Bronchial epithelial cell (primary cell): ENCODE measurements around the gene PPCS. TPM values are rescaled to one million over a fixed set of nuclear protein-coding genes. Genes with fewer than 3 reads are reported as not detected.
A peak's percentile ranks its signal among the peaks of the same experiment; 100 is the strongest.

Experiments
- DNase-seq: peaks from one replicate; pipeline ENCODE4 v3.0.0-alpha.2; 2010; ENCODE audit warnings: low read depth
- FAIRE-seq: peaks from 2 replicates; lab custom pipeline; 2011; peaks lifted over from hg19 to GRCh38; lab: Jason Lieb, UNC
- H3K27me3 ChIP-seq: 2 replicates; pipeline ENCODE4 v1.5.1; 2011; ENCODE audit warnings: low read length; ENCODE audit not compliant: control insufficient read depth, insufficient read depth
- H3K36me3 ChIP-seq: 2 replicates; pipeline ENCODE4 v1.5.1; 2011; ENCODE audit warnings: low read length; ENCODE audit not compliant: control insufficient read depth, insufficient read depth
- H3K4me3 ChIP-seq: 2 replicates; pipeline ENCODE4 v1.5.1; 2011; ENCODE audit warnings: mild to moderate bottlenecking, low read depth, low read length, control low read depth
- CTCF ChIP-seq: IDR thresholded peaks from 2 replicates; pipeline ENCODE4 v1.5.1; 2011; ENCODE audit warnings: mild to moderate bottlenecking, moderate library complexity, low read length, control low read depth, inconsistent platforms; ENCODE audit not compliant: insufficient read depth, severe bottlenecking
- total RNA-seq: library from RNA; depleted of rRNA; stranded (reverse); fragments of >200 nt; gene quantifications from 2 replicates; pipeline ENCODE4 v1.2.1, GENCODE V29; 2014

PPCS gene
- total RNA-seq, 1 donor from 2014 or later = 34.8 TPM

- DNase-seq (no peak), FAIRE-seq (no peak)
- H3K27me3 ChIP-seq = peaks cover 5% of the 10 kb centered on the region
- no peaks in the 10 kb centered on the region for H3K36me3 ChIP-seq
- no peak overlapping the region for H3K4me3 ChIP-seq
- TF ChIP-seq CTCF = no peak
Observed at GRCh38 chr1:42420121-42420520, 36.2 kb upstream of the PPCS start.

- Histone ChIP-seq H3K36me3 (no peaks in the 10 kb centered on the region), H3K27me3 (peaks cover 1% of the 10 kb centered on the region), H3K4me3 (no peak overlapping the region)
- FAIRE-seq (no peak), DNase-seq (peak; percentile 21)
- no peak for TF ChIP-seq CTCF
Observed at GRCh38 chr1:42420911-42421585, 35.3 kb upstream of the PPCS start.

- DNase-seq (no peak), FAIRE-seq (no peak)
- Histone ChIP-seq H3K27me3 (peaks cover 1% of the 10 kb centered on the region), H3K36me3 (no peaks in the 10 kb centered on the region), H3K4me3 (no peak overlapping the region)
- TF ChIP-seq CTCF = no peak
Observed at GRCh38 chr1:42422737-42423136, 33.6 kb upstream of the PPCS start.

- no peaks in the 10 kb centered on the region for H3K36me3 ChIP-seq
- FAIRE-seq = no peak
- no peak for DNase-seq
- no peak for TF ChIP-seq CTCF
- H3K27me3 ChIP-seq = peaks cover 1% of the 10 kb centered on the region
- no peak overlapping the region for H3K4me3 ChIP-seq
Observed at GRCh38 chr1:42423681-42424080, 32.7 kb upstream of the PPCS start.

GRCh38 chr1:42424201-42424600 lies 32.1 kb upstream of the PPCS start:
- Histone ChIP-seq H3K36me3 (no peaks in the 10 kb centered on the region), H3K27me3 (peaks cover 1% of the 10 kb centered on the region), H3K4me3 (no peak overlapping the region)
- no peak for TF ChIP-seq CTCF
- DNase-seq (no peak), FAIRE-seq (no peak)

- DNase-seq (peak; percentile 19), FAIRE-seq (no peak)
- no peaks in the 10 kb centered on the region for H3K36me3 ChIP-seq
- no peaks in the 10 kb centered on the region for H3K27me3 ChIP-seq
- no peak overlapping the region for H3K4me3 ChIP-seq
- TF ChIP-seq CTCF = no peak
Observed at GRCh38 chr1:42427240-42427639, 29.1 kb upstream of the PPCS start.
